Thyroid gland (tissue), 4 donors: Measurements from ENCODE around the gene ALOX5AP.

Experiments used
- CTCF ChIP-seq, 6 experiments: fragments of 200-600 bp in 3 of 6; fragments of 450-650 bp in 3 of 6; sonication (generic) in 3 of 6; IDR thresholded peaks; one replicate each; pipeline ENCODE4 v1.5.1; 2016 to 2019; ENCODE audit warnings: antibody characterized with exemption in 6 of 6, mild to moderate bottlenecking in 2 of 6, inconsistent platforms in 1 of 6, moderate library complexity in 1 of 6
- POLR2A ChIP-seq, 2 donors: fragments of 450-650 bp; IDR thresholded peaks; one replicate each; pipeline ENCODE4 v1.6.1; 2017; ENCODE audit warnings: antibody characterized with exemption in 2 of 2, mild to moderate bottlenecking in 2 of 2, moderate library complexity in 1 of 2

DNA sequence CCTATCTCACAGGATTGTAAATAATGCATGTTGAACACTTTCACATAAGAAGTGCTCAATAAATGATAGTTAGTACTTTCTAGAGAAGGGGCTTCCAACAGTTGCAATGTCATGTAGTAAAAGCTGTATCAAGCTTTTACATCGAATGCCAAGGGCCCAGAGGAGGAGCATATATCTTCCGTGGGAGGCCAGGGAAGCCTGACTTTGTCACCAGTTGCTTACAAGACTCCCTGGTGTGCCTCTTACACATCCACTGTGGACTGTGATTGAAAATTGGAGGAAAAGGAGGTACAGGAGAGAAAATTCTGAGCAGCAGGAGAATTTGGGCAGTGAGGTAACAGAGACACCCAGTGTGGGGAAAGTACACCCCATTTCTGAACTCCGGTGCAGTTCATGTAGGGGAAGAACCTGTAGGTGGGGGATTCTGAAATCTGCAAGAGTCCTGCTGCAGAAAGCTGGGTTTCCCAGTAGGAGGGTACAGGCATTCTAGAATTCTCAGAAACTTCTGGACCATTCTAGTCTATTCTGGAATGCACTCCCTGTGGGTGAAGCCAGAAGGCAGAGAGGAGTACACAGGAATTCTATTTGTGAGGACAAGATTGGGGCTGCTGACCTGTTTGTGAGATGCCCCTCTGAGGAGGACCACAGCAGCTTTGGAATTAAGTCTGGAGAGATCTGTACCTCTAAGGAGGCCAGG, 54.0 kb downstream of the ALOX5AP start:
- TF ChIP-seq POLR2A (IDR thresholded peaks at IDR 0.05) (no peak), CTCF (IDR thresholded peaks at IDR 0.05) (no peak)
